Panc1 (cell line): Measurements from ENCODE around the gene WDFY2.

Experiments used
- CTCF ChIP-seq: fragments of 450-650 bp; IDR thresholded peaks from 2 replicates; pipeline ENCODE4 v1.5.1; 2017; ENCODE audit warnings: mild to moderate bottlenecking
- POLR2AphosphoS5 ChIP-seq: IDR thresholded peaks from 2 replicates; pipeline ENCODE4 v1.6.1; 2012; ENCODE audit warnings: mild to moderate bottlenecking, low read depth, low read length, moderate library complexity
- REST ChIP-seq, 2 experiments: IDR thresholded peaks; 2 replicates each; pipeline ENCODE4 v1.6.1; 2011 to 2012; ENCODE audit warnings: low read depth in 2 of 2, control low read depth in 1 of 2, low read length in 1 of 2, mild to moderate bottlenecking in 1 of 2, moderate library complexity in 1 of 2; ENCODE audit not compliant: insufficient read depth in 1 of 2
- SIN3A ChIP-seq: IDR thresholded peaks from 2 replicates; pipeline ENCODE4 v1.6.1; 2012; ENCODE audit warnings: low read depth, mild to moderate bottlenecking, low read length, moderate library complexity, borderline replicate concordance; ENCODE audit not compliant: insufficient read depth
- TCF7L2 ChIP-seq: IDR thresholded peaks from 2 replicates; pipeline ENCODE4 v1.6.1; 2011; ENCODE audit warnings: mild to moderate bottlenecking, low read depth, low read length, inconsistent platforms

DNA sequence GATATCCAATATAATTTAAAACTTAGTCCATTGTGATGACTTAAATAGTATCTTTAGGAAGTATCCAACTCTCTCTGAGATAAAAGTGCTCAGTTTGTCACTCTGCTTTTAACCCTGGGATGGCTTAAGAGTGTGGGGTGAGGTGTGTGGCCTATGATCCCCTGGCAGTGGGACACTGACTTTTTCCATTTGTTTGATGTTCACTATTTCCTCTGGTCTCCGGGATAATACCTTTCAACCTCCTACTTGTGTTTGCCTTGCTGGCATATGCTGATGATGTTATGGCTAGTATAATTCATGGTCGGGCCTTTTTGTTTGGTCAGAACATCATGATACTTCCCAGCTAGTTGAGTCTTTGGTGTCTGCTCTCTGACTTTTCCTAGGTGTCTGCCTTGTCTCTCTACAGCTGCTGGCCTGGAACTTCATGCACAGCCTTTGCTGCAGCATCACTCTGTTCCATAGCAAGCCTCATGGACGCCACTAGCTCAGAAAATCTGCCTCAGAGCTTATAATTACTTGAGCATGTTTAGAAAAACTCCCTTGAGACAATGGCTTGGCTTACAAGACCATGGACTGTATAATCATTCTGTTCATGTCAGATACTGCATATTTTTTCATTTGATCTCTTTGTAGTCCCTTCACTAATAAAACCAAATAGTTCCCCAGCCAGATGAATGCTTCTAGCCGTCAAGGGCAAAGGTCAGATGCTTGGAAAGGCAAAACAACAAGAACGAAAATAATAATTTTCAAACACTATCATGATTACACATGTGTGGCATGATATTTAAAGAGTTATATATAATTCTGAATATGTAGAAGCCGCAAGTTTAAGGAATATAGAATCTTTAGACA, 75.2 kb downstream of the WDFY2 start:
- TF ChIP-seq REST (IDR thresholded peaks at IDR 0.05; ENCODE audit: insufficient read depth in 1 of 2, low read depth in 2 of 2, low read length in 1 of 2) (no peak), CTCF (no peak), POLR2AphosphoS5 (no peak), TCF7L2 (no peak), SIN3A (no peak)
